ENCODE data around the gene LYRM4. TPM values are rescaled to one million over a fixed set of nuclear protein-coding genes. Genes with fewer than 3 reads are reported as not detected.

LYRM4 gene
- total RNA-seq, 1 donor = 16.6 TPM

DNA sequence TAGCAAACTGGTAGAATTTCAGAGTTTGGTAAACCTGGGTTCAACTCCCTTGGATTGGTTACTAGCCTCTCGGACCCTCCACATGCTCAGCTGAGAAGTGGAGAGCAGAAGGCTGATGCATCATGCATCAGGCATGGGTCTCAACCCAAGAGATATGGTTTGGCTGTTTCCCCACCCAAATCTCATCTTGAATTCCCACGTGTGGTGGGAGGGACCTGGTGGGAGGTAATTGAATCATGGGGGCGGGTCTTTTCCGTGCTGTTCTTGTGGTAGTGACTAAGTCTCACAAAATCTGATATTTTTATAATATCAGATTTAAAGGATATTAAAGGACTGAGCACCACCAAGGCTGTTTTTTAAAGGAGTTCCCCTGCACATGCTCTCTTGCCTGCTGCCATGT is 100.5 kb downstream of the LYRM4 start:
- Histone ChIP-seq H3K9me3 (ENCODE audit: low read depth, low read length) (no peaks in the 10 kb centered on the region), H4K20me1 (ENCODE audit: insufficient read depth, low read length) (no peaks in the 10 kb centered on the region), H3K4me1 (ENCODE audit: insufficient read depth, low read length) (peaks cover 3% of the 10 kb centered on the region), H3K27ac (ENCODE audit: low read depth, low read length) (no peak overlapping the region), H3K79me2 (ENCODE audit: insufficient read depth, low read length) (no peaks in the 10 kb centered on the region), H3K27me3 (ENCODE audit: insufficient read depth, low read length) (no peaks in the 10 kb centered on the region), H3K36me3 (ENCODE audit: insufficient read depth, low read length) (no peaks in the 10 kb centered on the region), H3K4me3 (ENCODE audit: insufficient read depth, low read length) (no peak overlapping the region), H3K4me2 (ENCODE audit: insufficient read depth, low read length) (no peak overlapping the region), H2AFZ (ENCODE audit: low read length) (no peak overlapping the region)
- TF ChIP-seq, protein P1, sequence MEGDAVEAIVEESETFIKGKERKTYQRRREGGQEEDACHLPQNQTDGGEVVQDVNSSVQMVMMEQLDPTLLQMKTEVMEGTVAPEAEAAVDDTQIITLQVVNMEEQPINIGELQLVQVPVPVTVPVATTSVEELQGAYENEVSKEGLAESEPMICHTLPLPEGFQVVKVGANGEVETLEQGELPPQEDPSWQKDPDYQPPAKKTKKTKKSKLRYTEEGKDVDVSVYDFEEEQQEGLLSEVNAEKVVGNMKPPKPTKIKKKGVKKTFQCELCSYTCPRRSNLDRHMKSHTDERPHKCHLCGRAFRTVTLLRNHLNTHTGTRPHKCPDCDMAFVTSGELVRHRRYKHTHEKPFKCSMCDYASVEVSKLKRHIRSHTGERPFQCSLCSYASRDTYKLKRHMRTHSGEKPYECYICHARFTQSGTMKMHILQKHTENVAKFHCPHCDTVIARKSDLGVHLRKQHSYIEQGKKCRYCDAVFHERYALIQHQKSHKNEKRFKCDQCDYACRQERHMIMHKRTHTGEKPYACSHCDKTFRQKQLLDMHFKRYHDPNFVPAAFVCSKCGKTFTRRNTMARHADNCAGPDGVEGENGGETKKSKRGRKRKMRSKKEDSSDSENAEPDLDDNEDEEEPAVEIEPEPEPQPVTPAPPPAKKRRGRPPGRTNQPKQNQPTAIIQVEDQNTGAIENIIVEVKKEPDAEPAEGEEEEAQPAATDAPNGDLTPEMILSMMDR (IDR thresholded peaks at IDR 0.05; ENCODE audit: extremely low read depth, low read depth, low read length) = no peak
- no peak for DNase-seq (ENCODE audit: insufficient read length, low spot score, missing footprints)

DNA sequence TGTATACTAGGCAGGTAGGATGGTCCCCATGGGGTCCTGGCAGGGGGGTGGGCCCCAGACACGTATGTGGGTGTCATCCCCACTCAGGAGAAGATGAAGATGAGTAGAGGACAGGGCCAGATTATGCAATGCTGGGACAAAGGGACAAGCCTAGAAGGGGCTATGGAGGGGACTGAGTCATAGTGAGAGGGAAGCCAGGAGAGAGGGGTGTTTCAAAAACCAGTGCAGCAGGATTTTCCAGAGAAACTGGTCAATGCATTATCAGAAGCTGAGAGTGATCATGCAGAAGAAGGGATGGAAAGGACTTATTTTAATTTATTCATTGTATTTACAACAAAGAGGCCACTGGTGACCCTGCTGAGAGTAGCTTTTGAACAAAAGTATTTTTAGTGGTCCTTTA is 101.6 kb downstream of the LYRM4 start:
- Histone ChIP-seq H3K36me3 (ENCODE audit: insufficient read depth, low read length) (no peaks in the 10 kb centered on the region), H4K20me1 (ENCODE audit: insufficient read depth, low read length) (no peaks in the 10 kb centered on the region), H3K4me2 (ENCODE audit: insufficient read depth, low read length) (no peak overlapping the region), H3K79me2 (ENCODE audit: insufficient read depth, low read length) (no peaks in the 10 kb centered on the region), H3K4me3 (ENCODE audit: insufficient read depth, low read length) (no peak overlapping the region), H3K4me1 (ENCODE audit: insufficient read depth, low read length) (peaks cover 3% of the 10 kb centered on the region), H2AFZ (ENCODE audit: low read length) (no peak overlapping the region), H3K9me3 (ENCODE audit: low read depth, low read length) (no peaks in the 10 kb centered on the region), H3K27me3 (ENCODE audit: insufficient read depth, low read length) (no peaks in the 10 kb centered on the region), H3K27ac (ENCODE audit: low read depth, low read length) (no peak overlapping the region)
- TF ChIP-seq, protein P1 (IDR thresholded peaks at IDR 0.05; ENCODE audit: extremely low read depth, low read depth, low read length) = no peak
- no peak for DNase-seq (ENCODE audit: insufficient read length, low spot score, missing footprints)

DNA sequence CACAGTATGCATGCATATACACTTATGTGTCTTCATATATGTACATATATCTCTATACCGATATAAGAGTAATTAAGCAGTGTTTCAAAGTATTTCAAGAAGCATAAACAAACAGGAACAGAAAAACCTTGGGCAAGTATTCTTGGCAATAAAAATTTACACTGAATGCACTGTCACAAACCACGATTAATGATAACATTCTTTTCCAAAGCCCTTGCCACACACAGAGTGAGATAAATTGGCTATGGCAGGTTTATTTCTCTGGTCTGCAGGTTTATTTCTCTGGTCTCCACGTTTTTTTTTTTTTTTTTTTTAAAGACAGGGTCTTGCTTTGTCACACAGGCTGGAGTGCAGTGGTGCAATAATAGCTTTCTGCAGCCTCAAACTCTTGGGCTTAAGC is 102.6 kb downstream of the LYRM4 start:
- Histone ChIP-seq H2AFZ (ENCODE audit: low read length) (no peak overlapping the region), H3K9me3 (ENCODE audit: low read depth, low read length) (no peaks in the 10 kb centered on the region), H4K20me1 (ENCODE audit: insufficient read depth, low read length) (no peaks in the 10 kb centered on the region), H3K4me2 (ENCODE audit: insufficient read depth, low read length) (no peak overlapping the region), H3K79me2 (ENCODE audit: insufficient read depth, low read length) (no peaks in the 10 kb centered on the region), H3K36me3 (ENCODE audit: insufficient read depth, low read length) (no peaks in the 10 kb centered on the region), H3K4me3 (ENCODE audit: insufficient read depth, low read length) (no peak overlapping the region), H3K27ac (ENCODE audit: low read depth, low read length) (no peak overlapping the region), H3K27me3 (ENCODE audit: insufficient read depth, low read length) (no peaks in the 10 kb centered on the region), H3K4me1 (ENCODE audit: insufficient read depth, low read length) (peaks cover 3% of the 10 kb centered on the region)
- DNase-seq (ENCODE audit: insufficient read length, low spot score, missing footprints) = no peak
- TF ChIP-seq, protein P1 (IDR thresholded peaks at IDR 0.05; ENCODE audit: extremely low read depth, low read depth, low read length) = no peak

DNA sequence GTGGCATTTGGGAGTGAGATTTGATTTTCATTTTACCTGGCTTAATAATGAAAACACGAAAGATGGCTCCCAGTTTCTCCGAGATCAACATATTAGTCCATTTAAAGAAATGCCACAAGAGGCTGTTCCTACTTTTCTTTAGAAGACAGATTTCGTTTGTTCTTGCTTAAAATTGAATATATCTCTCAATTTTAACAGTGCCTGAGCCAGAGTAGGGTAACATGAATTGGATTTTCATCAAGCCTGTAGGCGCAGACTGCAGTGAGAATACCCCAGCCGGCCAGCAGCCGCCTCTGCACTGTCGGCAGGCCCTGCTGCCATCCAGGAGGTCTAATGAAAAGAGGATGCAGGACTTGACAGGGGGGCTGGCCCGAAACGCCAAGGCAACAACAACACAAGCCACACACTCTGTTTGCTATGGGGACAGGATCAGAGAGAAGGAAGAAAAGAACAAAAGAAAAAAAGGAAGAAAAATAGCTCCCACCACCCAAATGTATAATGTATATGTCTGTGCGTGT is 103.1 kb downstream of the LYRM4 start:
- H3K9me3 ChIP-seq (ENCODE audit: low read depth, low read length) = no peaks in the 10 kb centered on the region
- TF ChIP-seq, protein P1 (IDR thresholded peaks at IDR 0.05; ENCODE audit: extremely low read depth, low read depth, low read length) = no peak
- H3K36me3 ChIP-seq (ENCODE audit: insufficient read depth, low read length) = no peaks in the 10 kb centered on the region

More for the DNA sequence above, 103.1 kb downstream of the LYRM4 start:
- Histone ChIP-seq H3K79me2 (ENCODE audit: insufficient read depth, low read length) (no peaks in the 10 kb centered on the region), H3K4me1 (ENCODE audit: insufficient read depth, low read length) (peaks cover 4% of the 10 kb centered on the region), H3K4me2 (ENCODE audit: insufficient read depth, low read length) (no peak overlapping the region), H3K4me3 (ENCODE audit: insufficient read depth, low read length) (no peak overlapping the region), H2AFZ (ENCODE audit: low read length) (no peak overlapping the region), H4K20me1 (ENCODE audit: insufficient read depth, low read length) (no peaks in the 10 kb centered on the region), H3K27ac (ENCODE audit: low read depth, low read length) (no peak overlapping the region), H3K27me3 (ENCODE audit: insufficient read depth, low read length) (no peaks in the 10 kb centered on the region)
- no peak for DNase-seq (ENCODE audit: insufficient read length, low spot score, missing footprints)
